ENCODE data around the gene KCNK13. TPM values are rescaled to one million over a fixed set of nuclear protein-coding genes. Genes with fewer than 3 reads are reported as not detected.
"Not testable (repeated sequence)": the region's sequence is repeated elsewhere in the genome, so short reads cannot be mapped to it uniquely, and the experiment has no call there.

KCNK13 gene
- total RNA-seq, 4 donors from 2014 or later = 0.10 to 0.81 (median 0.19) TPM; not detected in 1

DNA sequence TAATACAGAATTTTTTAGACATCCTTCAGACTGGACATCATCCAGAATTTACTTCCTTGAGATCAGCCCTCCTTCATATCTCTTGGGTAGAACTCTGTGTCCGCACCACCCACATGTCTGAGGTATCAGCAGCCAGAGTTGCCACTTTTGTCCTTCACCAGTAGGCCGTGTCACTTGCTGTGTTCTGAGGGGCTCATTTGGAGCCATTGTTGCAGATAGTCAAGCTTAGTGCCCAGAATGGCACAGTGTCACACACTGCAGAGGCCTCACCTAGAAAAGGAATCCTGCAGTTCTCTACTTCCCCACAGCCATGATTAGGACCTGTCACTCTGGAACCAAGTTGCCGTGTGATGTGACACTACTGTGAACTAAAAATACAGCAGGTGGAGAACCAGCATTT, 36.9 kb upstream of the KCNK13 start:
- Histone ChIP-seq H3K36me3 (peaks cover 0 to 75% of the 10 kb centered on the region in 2 donors), H3K9me3 (no peaks in the 10 kb centered on the region), H3K27me3 (no peaks in the 10 kb centered on the region), H3K4me3 (no peak overlapping the region), H3K4me1 (no peaks in the 10 kb centered on the region), H3K27ac (no peak overlapping the region)
- WGBS, 2 donors (ENCODE audit: low coverage in 1 of 2) = 75 to 77% methylated on average over 2 of the region's 3 CpGs
- no peak for TF ChIP-seq POLR2AphosphoS5 (IDR thresholded peaks at IDR 0.05)
- TF ChIP-seq, protein P1, sequence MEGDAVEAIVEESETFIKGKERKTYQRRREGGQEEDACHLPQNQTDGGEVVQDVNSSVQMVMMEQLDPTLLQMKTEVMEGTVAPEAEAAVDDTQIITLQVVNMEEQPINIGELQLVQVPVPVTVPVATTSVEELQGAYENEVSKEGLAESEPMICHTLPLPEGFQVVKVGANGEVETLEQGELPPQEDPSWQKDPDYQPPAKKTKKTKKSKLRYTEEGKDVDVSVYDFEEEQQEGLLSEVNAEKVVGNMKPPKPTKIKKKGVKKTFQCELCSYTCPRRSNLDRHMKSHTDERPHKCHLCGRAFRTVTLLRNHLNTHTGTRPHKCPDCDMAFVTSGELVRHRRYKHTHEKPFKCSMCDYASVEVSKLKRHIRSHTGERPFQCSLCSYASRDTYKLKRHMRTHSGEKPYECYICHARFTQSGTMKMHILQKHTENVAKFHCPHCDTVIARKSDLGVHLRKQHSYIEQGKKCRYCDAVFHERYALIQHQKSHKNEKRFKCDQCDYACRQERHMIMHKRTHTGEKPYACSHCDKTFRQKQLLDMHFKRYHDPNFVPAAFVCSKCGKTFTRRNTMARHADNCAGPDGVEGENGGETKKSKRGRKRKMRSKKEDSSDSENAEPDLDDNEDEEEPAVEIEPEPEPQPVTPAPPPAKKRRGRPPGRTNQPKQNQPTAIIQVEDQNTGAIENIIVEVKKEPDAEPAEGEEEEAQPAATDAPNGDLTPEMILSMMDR (IDR thresholded peaks at IDR 0.05) = no peak
- ATAC-seq = no peak

DNA sequence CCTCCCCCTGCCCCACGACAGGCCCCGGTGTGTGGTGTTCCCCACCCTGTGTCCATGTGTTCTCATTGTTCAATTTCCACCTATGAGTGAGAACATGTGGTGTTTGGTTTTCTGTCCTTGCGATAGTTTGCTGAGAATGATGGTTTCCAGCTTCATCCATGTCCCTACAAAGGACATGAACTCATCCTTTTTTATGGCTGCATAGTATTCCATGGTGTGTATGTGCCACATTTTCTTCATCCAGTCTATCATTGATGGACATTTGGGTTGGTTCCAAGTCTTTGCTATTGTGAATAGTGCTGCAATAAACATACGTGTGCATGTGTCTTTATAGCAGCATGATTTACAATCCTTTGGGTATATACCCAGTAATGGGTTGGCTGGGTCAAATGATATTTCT, 35.2 kb upstream of the KCNK13 start:
- H3K27me3 ChIP-seq, ATAC-seq, H3K4me1 ChIP-seq, H3K27ac ChIP-seq, H3K9me3 ChIP-seq, H3K4me3 ChIP-seq: not testable (repeated sequence)
- WGBS, 2 donors (ENCODE audit: low coverage in 1 of 2) = 83 to 100% methylated on average over 1 to 2 of the region's 4 CpGs
- H3K36me3 ChIP-seq = peaks cover 0 to 75% of the 10 kb centered on the region in 2 donors

- Histone ChIP-seq H3K36me3 (peaks cover 0 to 74% of the 10 kb centered on the region in 2 donors), H3K4me3 (no peak overlapping the region), H3K4me1 (no peaks in the 10 kb centered on the region), H3K27ac (no peak overlapping the region), H3K9me3 (no peaks in the 10 kb centered on the region), H3K27me3 (no peaks in the 10 kb centered on the region)
- no peak for ATAC-seq
- TF ChIP-seq EP300 (IDR thresholded peaks at IDR 0.05) (no peak), POLR2A (IDR thresholded peaks at IDR 0.05) (no peak), POLR2AphosphoS5 (IDR thresholded peaks at IDR 0.05) (no peak)
- 40 to 44% methylated on average over 1 of the region's 1 CpG for WGBS, 2 donors (ENCODE audit: low coverage in 1 of 2)
Measured at GRCh38 chr14:90027842-90028241, 34.0 kb upstream of the KCNK13 start.

- H3K27ac ChIP-seq = no peak overlapping the region
- no peaks in the 10 kb centered on the region for H3K27me3 ChIP-seq
- no peak for TF ChIP-seq EP300 (IDR thresholded peaks at IDR 0.05)
- TF ChIP-seq, protein P1 (IDR thresholded peaks at IDR 0.05) = no peak
- TF ChIP-seq POLR2A (IDR thresholded peaks at IDR 0.05) = no peak
- no peak for TF ChIP-seq POLR2AphosphoS5 (IDR thresholded peaks at IDR 0.05)
- H3K4me3 ChIP-seq = no peak overlapping the region
- H3K9me3 ChIP-seq = peaks cover 0 to 4% (median 0%) of the 10 kb centered on the region in 3 donors
- WGBS, 2 donors (ENCODE audit: low coverage in 1 of 2) = 100% methylated on average over 2 of the region's 2 CpGs
- ATAC-seq = no peak
- H3K4me1 ChIP-seq = no peaks in the 10 kb centered on the region
- H3K36me3 ChIP-seq = peaks cover 0 to 75% of the 10 kb centered on the region in 2 donors
Measured at GRCh38 chr14:90034156-90034555, 27.6 kb upstream of the KCNK13 start.

- peaks cover 0 to 74% of the 10 kb centered on the region in 2 donors for H3K36me3 ChIP-seq
Measured at GRCh38 chr14:90034835-90035525, 26.8 kb upstream of the KCNK13 start.

GRCh38 chr14:90039253-90040010, 22.4 kb upstream of the KCNK13 start:
- Histone ChIP-seq H3K4me1 (no peaks in the 10 kb centered on the region), H3K4me3 (no peak overlapping the region), H3K27ac (no peak overlapping the region), H3K9me3 (peaks cover 0 to 4% (median 0%) of the 10 kb centered on the region in 3 donors), H3K36me3 (peaks cover 0 to 68% of the 10 kb centered on the region in 2 donors), H3K27me3 (no peaks in the 10 kb centered on the region)
- TF ChIP-seq POLR2AphosphoS5 (IDR thresholded peaks at IDR 0.05) (no peak), EP300 (IDR thresholded peaks at IDR 0.05) (no peak), POLR2A (IDR thresholded peaks at IDR 0.05) (no peak)
- TF ChIP-seq, protein P1 (IDR thresholded peaks at IDR 0.05) = no peak
- no peak for ATAC-seq
- 87 to 93% methylated on average over 7 to 11 of the region's 11 CpGs for WGBS, 2 donors (ENCODE audit: low coverage in 1 of 2)

More at GRCh38 chr14:90034835-90035525, 26.8 kb upstream of the KCNK13 start:
- Histone ChIP-seq H3K4me1 (no peaks in the 10 kb centered on the region), H3K27me3 (no peaks in the 10 kb centered on the region), H3K27ac (no peak overlapping the region), H3K9me3 (peaks cover 0 to 4% (median 0%) of the 10 kb centered on the region in 3 donors), H3K4me3 (no peak overlapping the region)
- ATAC-seq = no peak
- 94 to 95% methylated on average over 5 to 6 of the region's 6 CpGs for WGBS, 2 donors (ENCODE audit: low coverage in 1 of 2)
- no peak for TF ChIP-seq EP300 (IDR thresholded peaks at IDR 0.05)

Measured in gastroesophageal sphincter (tissue), 4 donors.